Neural cell (in vitro differentiated cells): ENCODE measurements around the gene ITPRID1. TPM values are rescaled to one million over a fixed set of nuclear protein-coding genes. Genes with fewer than 3 reads are reported as not detected.
"Not testable (repeated sequence)": the region's sequence is repeated elsewhere in the genome, so short reads cannot be mapped to it uniquely, and the experiment has no call there.

ENCODE experiments used
- H2AFZ ChIP-seq: fragments of 200-600, 300-800 bp; sonication (generic), shearing (Covaris generic); 2 replicates; pipeline ENCODE4 v1.6.0; 2014; ENCODE audit warnings: low read depth, mild to moderate bottlenecking, antibody characterized with exemption, low read length, moderate library complexity
- H3F3A ChIP-seq: fragments of 200-600 bp; shearing (Covaris generic); 2 replicates; pipeline ENCODE4 v1.6.1; 2016; ENCODE audit warnings: mild to moderate bottlenecking, moderate library complexity, mixed read lengths, antibody characterized with exemption, low read length; ENCODE audit not compliant: insufficient read depth, poor library complexity, severe bottlenecking
- H3K27ac ChIP-seq: fragments of 200-600, 300-800 bp; sonication (generic), shearing (Covaris generic); 2 replicates; pipeline ENCODE4 v1.5.1; 2014; ENCODE audit warnings: mild to moderate bottlenecking, low read length, moderate library complexity
- H3K27me3 ChIP-seq: fragments of 300-800, 200-600 bp; sonication (generic), shearing (Covaris generic); 2 replicates; pipeline ENCODE4 v1.6.0; 2014; ENCODE audit warnings: mild to moderate bottlenecking, low read depth, low read length, moderate library complexity; ENCODE audit not compliant: insufficient read depth
- H3K36me3 ChIP-seq: fragments of 300-800, 200-600 bp; sonication (generic), shearing (Covaris generic); 2 replicates; pipeline ENCODE4 v1.5.1; 2014; ENCODE audit warnings: mild to moderate bottlenecking, antibody characterized with exemption, low read length, moderate library complexity; ENCODE audit not compliant: insufficient read depth
- H3K4me2 ChIP-seq: fragments of 300-800, 200-600 bp; sonication (generic), shearing (Covaris generic); 2 replicates; pipeline ENCODE4 v1.6.0; 2014; ENCODE audit warnings: mild to moderate bottlenecking, low read length
- H3K4me3 ChIP-seq: fragments of 300-800, 200-600 bp; sonication (generic), shearing (Covaris generic); 2 replicates; pipeline ENCODE4 v1.5.1; 2014; ENCODE audit warnings: mild to moderate bottlenecking, low read length, moderate library complexity
- H3K79me2 ChIP-seq: fragments of 200-600 bp; shearing (Covaris generic); replicated peaks from 2 replicates; pipeline ENCODE4 v1.6.0; 2014; ENCODE audit warnings: mild to moderate bottlenecking, low read length, moderate library complexity; ENCODE audit not compliant: insufficient read depth
- H3K9ac ChIP-seq: fragments of 300-800, 200-600 bp; sonication (generic), shearing (Covaris generic); 2 replicates; pipeline ENCODE4 v1.6.1; 2016; ENCODE audit warnings: mild to moderate bottlenecking, low read length, mixed read lengths
- H3K9me2 ChIP-seq: fragments of 200-600 bp; shearing (Covaris generic); 2 replicates; pipeline ENCODE4 v1.6.1; 2016; ENCODE audit warnings: mild to moderate bottlenecking, low read length, mixed read lengths; ENCODE audit not compliant: insufficient read depth
- H3K9me3 ChIP-seq: fragments of 200-600, 300-800 bp; sonication (generic), shearing (Covaris generic); 2 replicates; pipeline ENCODE4 v1.6.1; 2016; ENCODE audit warnings: mild to moderate bottlenecking, mixed run types, low read length, moderate library complexity, mixed read lengths
- H4K20me1 ChIP-seq: fragments of 200-600 bp; shearing (Covaris generic); 2 replicates; pipeline ENCODE4 v1.6.1; 2016; ENCODE audit warnings: mild to moderate bottlenecking, mixed run types; ENCODE audit not compliant: insufficient read depth
- CTCF ChIP-seq: fragments of 450-650 bp; IDR thresholded peaks from 2 replicates; pipeline ENCODE4 v1.5.1; 2014; ENCODE audit warnings: antibody characterized with exemption, mild to moderate bottlenecking, moderate library complexity; ENCODE audit not compliant: poor library complexity, severe bottlenecking
- EP300 ChIP-seq: fragments of 450-650 bp; conservative IDR thresholded peaks from 2 replicates; pipeline ENCODE4 v1.6.1; 2014; ENCODE audit warnings: antibody characterized with exemption, mild to moderate bottlenecking, moderate library complexity; ENCODE audit not compliant: poor library complexity, severe bottlenecking
- EZH2 ChIP-seq: fragments of 200-600, 300-800 bp; shearing (Covaris generic), sonication (generic); IDR thresholded peaks from 2 replicates; pipeline ENCODE4 v1.6.1; 2014; ENCODE audit warnings: antibody characterized with exemption, low read length, borderline replicate concordance, mild to moderate bottlenecking; ENCODE audit not compliant: insufficient read depth, poor library complexity, severe bottlenecking
- MXI1 ChIP-seq: fragments of 450-650 bp; conservative IDR thresholded peaks from 2 replicates; pipeline ENCODE4 v1.6.1; 2014; ENCODE audit warnings: antibody characterized with exemption, mild to moderate bottlenecking; ENCODE audit not compliant: poor library complexity, severe bottlenecking
- POLR2AphosphoS5 ChIP-seq: IDR thresholded peaks from 2 replicates; pipeline ENCODE4 v1.6.1; 2012
- RAD21 ChIP-seq: fragments of 450-650 bp; conservative IDR thresholded peaks from 2 replicates; pipeline ENCODE4 v1.6.1; 2014; ENCODE audit warnings: antibody characterized with exemption, mild to moderate bottlenecking, moderate library complexity
- REST ChIP-seq: IDR thresholded peaks from 2 replicates; pipeline ENCODE4 v1.6.1; 2012; ENCODE audit warnings: borderline replicate concordance
- SMC3 ChIP-seq: fragments of 450-650 bp; conservative IDR thresholded peaks from 2 replicates; pipeline ENCODE4 v1.6.1; 2014; ENCODE audit warnings: antibody characterized with exemption, mild to moderate bottlenecking, moderate library complexity; ENCODE audit not compliant: poor library complexity
- TAF1 ChIP-seq: IDR thresholded peaks from 2 replicates; pipeline ENCODE4 v1.6.1; 2012; ENCODE audit warnings: low read depth
- polyA plus RNA-seq: library from polyadenylated mRNA; depleted of rRNA; stranded (reverse); fragments of >200 nt; gene quantifications from 2 replicates; pipeline ENCODE4 v1.2.3, GENCODE V29; 2014

Gene ITPRID1
- polyA plus RNA-seq, 1 donor from 2014 or later, result not detected

GRCh38 chr7:31526864-31527263 lies 13.0 kb downstream of the ITPRID1 start:
- Histone ChIP-seq H3K36me3 (no peaks in the 10 kb centered on the region), H3K9me3 (no peaks in the 10 kb centered on the region), H3K4me3 (no peak overlapping the region), H3K9me2 (no peaks in the 10 kb centered on the region), H3F3A (no peaks in the 10 kb centered on the region), H2AFZ (no peak overlapping the region), H4K20me1 (no peaks in the 10 kb centered on the region), H3K79me2 (no peaks in the 10 kb centered on the region), H3K9ac (no peak overlapping the region), H3K27ac (no peak overlapping the region), H3K4me2 (no peak overlapping the region), H3K27me3 (no peaks in the 10 kb centered on the region)
- no peak for TF ChIP-seq REST
- TF ChIP-seq RAD21, result no peak
- no peak for TF ChIP-seq SMC3
- TF ChIP-seq POLR2AphosphoS5, result no peak
- TF ChIP-seq MXI1, result no peak
- TF ChIP-seq CTCF, result no peak
- TF ChIP-seq TAF1, result no peak
- TF ChIP-seq EP300, result no peak
- TF ChIP-seq EZH2, result no peak

- Histone ChIP-seq H3K79me2 (no peaks in the 10 kb centered on the region), H3F3A (no peaks in the 10 kb centered on the region), H2AFZ (no peak overlapping the region), H3K9ac (no peak overlapping the region), H4K20me1 (no peaks in the 10 kb centered on the region), H3K4me2 (no peak overlapping the region), H3K27ac (no peak overlapping the region), H3K4me3 (no peak overlapping the region), H3K9me3 (no peaks in the 10 kb centered on the region), H3K36me3 (no peaks in the 10 kb centered on the region), H3K27me3 (no peaks in the 10 kb centered on the region), H3K9me2 (no peaks in the 10 kb centered on the region)
- TF ChIP-seq EZH2 (no peak), POLR2AphosphoS5 (no peak), SMC3 (no peak), TAF1 (no peak), RAD21 (no peak), EP300 (no peak), MXI1 (no peak), CTCF (no peak), REST (no peak)
These were observed 15.2 kb downstream of the ITPRID1 start for GRCh38 chr7:31529103-31529502.

- H3K9me2 ChIP-seq, H3K9ac ChIP-seq, H3K36me3 ChIP-seq, H2AFZ ChIP-seq, H3K27me3 ChIP-seq, H4K20me1 ChIP-seq, H3K27ac ChIP-seq, H3K9me3 ChIP-seq, H3K4me3 ChIP-seq, H3F3A ChIP-seq, H3K79me2 ChIP-seq, H3K4me2 ChIP-seq: not testable (repeated sequence)
These were observed 26.8 kb downstream of the ITPRID1 start for GRCh38 chr7:31540651-31541185.
